Hepatocyte (in vitro differentiated cells): ENCODE measurements around the gene FBXO8.

Experiments used
- EZH2 ChIP-seq: fragments of 200-600 bp; sonication (generic); IDR thresholded peaks from 2 replicates; pipeline ENCODE4 v1.6.1; 2016; ENCODE audit warnings: antibody characterized with exemption, mild to moderate bottlenecking, borderline replicate concordance
- EZH2phosphoT487 ChIP-seq: fragments of 200-600 bp; sonication (generic); IDR thresholded peaks from one replicate; pipeline ENCODE4 v1.6.1; 2018; ENCODE audit warnings: antibody characterized with exemption, mild to moderate bottlenecking, low read depth, moderate library complexity; ENCODE audit not compliant: unreplicated experiment, severe bottlenecking
- TF ChIP-seq, protein P1 (sequence below): fragments of 200-600 bp; sonication (generic); IDR thresholded peaks from 2 replicates; pipeline ENCODE4 v1.5.1; 2016; ENCODE audit warnings: antibody characterized with exemption, mild to moderate bottlenecking; ENCODE audit not compliant: poor library complexity

GRCh38 chr4:174275101-174275500, 8.4 kb downstream of the FBXO8 start:
- TF ChIP-seq, protein P1, sequence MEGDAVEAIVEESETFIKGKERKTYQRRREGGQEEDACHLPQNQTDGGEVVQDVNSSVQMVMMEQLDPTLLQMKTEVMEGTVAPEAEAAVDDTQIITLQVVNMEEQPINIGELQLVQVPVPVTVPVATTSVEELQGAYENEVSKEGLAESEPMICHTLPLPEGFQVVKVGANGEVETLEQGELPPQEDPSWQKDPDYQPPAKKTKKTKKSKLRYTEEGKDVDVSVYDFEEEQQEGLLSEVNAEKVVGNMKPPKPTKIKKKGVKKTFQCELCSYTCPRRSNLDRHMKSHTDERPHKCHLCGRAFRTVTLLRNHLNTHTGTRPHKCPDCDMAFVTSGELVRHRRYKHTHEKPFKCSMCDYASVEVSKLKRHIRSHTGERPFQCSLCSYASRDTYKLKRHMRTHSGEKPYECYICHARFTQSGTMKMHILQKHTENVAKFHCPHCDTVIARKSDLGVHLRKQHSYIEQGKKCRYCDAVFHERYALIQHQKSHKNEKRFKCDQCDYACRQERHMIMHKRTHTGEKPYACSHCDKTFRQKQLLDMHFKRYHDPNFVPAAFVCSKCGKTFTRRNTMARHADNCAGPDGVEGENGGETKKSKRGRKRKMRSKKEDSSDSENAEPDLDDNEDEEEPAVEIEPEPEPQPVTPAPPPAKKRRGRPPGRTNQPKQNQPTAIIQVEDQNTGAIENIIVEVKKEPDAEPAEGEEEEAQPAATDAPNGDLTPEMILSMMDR, result no peak
- TF ChIP-seq EZH2phosphoT487, result no peak
- TF ChIP-seq EZH2, result no peak
